Measurements from ENCODE around the gene RFC5. TPM values are rescaled to one million over a fixed set of nuclear protein-coding genes. Genes with fewer than 3 reads are reported as not detected.

Gene RFC5
- total RNA-seq, 1 experiment from 2014 or later, result 54.6 TPM

DNA sequence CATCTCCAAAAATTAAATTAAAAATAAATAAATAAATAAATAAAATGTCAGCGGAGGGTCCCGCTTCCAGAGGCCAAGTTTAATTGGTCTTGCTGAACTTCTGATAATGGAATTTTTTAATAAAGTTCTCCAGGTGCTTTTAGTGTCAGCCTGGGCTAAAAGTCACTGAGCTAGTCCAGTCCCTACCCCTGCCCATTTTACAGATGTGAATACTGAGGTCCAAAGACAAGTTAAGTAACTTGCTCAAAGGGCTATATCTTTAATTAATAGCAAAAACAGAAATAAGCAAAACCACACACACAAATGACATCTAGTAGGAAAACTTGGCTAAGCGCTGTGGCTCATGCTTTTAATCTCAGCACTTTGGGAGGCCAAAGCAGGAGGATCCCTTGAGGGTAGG lies 5.6 kb upstream of the RFC5 start:
- Mint-ChIP-seq H3K27me3 (ENCODE audit: unreplicated experiment) (no peaks in the 10 kb centered on the region), H3K9me3 (ENCODE audit: low read depth, unreplicated experiment) (no peaks in the 10 kb centered on the region), H3K4me3 (ENCODE audit: low read depth, unreplicated experiment) (no peak overlapping the region), H3K36me3 (ENCODE audit: insufficient read depth, unreplicated experiment) (peaks cover 6% of the 10 kb centered on the region), H3K4me1 (ENCODE audit: low read depth, unreplicated experiment) (peaks cover under 1% of the 10 kb centered on the region), H3K27ac (ENCODE audit: unreplicated experiment) (no peak overlapping the region)
- intact Hi-C loops (cut with micrococcal nuclease; ENCODE audit: unreplicated experiment), result no loop called here
- no TSS peak for BruUV-seq (replicated peaks)
- TF ChIP-seq, protein P1, sequence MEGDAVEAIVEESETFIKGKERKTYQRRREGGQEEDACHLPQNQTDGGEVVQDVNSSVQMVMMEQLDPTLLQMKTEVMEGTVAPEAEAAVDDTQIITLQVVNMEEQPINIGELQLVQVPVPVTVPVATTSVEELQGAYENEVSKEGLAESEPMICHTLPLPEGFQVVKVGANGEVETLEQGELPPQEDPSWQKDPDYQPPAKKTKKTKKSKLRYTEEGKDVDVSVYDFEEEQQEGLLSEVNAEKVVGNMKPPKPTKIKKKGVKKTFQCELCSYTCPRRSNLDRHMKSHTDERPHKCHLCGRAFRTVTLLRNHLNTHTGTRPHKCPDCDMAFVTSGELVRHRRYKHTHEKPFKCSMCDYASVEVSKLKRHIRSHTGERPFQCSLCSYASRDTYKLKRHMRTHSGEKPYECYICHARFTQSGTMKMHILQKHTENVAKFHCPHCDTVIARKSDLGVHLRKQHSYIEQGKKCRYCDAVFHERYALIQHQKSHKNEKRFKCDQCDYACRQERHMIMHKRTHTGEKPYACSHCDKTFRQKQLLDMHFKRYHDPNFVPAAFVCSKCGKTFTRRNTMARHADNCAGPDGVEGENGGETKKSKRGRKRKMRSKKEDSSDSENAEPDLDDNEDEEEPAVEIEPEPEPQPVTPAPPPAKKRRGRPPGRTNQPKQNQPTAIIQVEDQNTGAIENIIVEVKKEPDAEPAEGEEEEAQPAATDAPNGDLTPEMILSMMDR (IDR thresholded peaks at IDR 0.05; ENCODE audit: unreplicated experiment), result no peak
- no peak for DNase-seq
- CTCF ChIA-PET, result no interaction called here

DNA sequence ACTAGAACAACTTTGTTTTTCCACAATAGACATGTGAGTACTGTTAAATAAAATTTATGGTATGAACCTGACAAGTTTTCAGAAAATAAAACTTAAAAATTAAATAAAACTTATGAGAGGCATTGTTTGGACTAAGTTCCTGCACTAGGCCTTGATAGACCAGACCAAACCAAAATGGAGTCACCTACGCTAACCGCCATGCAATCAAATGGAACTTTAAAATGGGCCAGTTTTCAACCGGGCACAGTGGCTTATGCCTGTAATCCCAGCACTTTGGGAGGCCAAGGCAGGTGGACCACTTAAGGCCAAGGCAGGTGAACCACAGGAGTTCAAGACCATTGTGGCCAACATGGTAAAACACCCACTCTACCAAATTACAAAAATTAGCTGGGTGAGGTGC lies 5.1 kb upstream of the RFC5 start:
- Mint-ChIP-seq H3K36me3 (ENCODE audit: insufficient read depth, unreplicated experiment) (peaks cover 10% of the 10 kb centered on the region), H3K4me3 (ENCODE audit: low read depth, unreplicated experiment) (no peak overlapping the region), H3K4me1 (ENCODE audit: low read depth, unreplicated experiment) (peaks cover 5% of the 10 kb centered on the region), H3K9me3 (ENCODE audit: low read depth, unreplicated experiment) (no peaks in the 10 kb centered on the region), H3K27me3 (ENCODE audit: unreplicated experiment) (no peaks in the 10 kb centered on the region), H3K27ac (ENCODE audit: unreplicated experiment) (no peak overlapping the region)
- DNase-seq, result no peak
- no TSS peak for BruUV-seq (replicated peaks)
- CTCF ChIA-PET, result no interaction called here
- intact Hi-C loops (cut with micrococcal nuclease; ENCODE audit: unreplicated experiment), result no loop called here
- TF ChIP-seq, protein P1 (IDR thresholded peaks at IDR 0.05; ENCODE audit: unreplicated experiment), result no peak

DNA sequence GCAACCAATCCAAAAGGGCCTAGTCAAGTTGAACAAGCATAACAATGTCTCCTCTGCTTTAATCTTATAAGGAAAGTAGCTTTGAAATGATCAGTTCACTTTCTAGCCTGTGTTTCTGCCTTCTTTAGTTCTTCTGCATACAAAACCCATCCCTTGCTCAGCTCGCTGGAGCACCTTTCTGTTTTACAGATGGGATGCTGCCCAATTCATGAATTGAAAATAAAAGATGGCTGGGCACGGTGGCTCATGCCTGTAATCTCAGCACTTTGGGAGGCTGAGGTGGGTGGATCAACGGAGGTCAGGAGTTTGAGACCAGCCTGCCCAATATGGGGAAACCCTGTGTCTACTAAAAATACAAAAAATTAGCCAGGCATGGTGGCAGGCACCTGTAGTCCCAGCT lies 4.5 kb upstream of the RFC5 start:
- peaks cover 7% of the 10 kb centered on the region for H3K4me1 Mint-ChIP-seq (ENCODE audit: low read depth, unreplicated experiment)
- TF ChIP-seq, protein P1 (IDR thresholded peaks at IDR 0.05; ENCODE audit: unreplicated experiment), result no peak
- no peaks in the 10 kb centered on the region for H3K27me3 Mint-ChIP-seq (ENCODE audit: unreplicated experiment)
- H3K27ac Mint-ChIP-seq (ENCODE audit: unreplicated experiment), result no peak overlapping the region
- intact Hi-C loops (cut with micrococcal nuclease; ENCODE audit: unreplicated experiment), result no loop called here
- H3K9me3 Mint-ChIP-seq (ENCODE audit: low read depth, unreplicated experiment), result no peaks in the 10 kb centered on the region
- BruUV-seq (replicated peaks), result no TSS peak
- H3K36me3 Mint-ChIP-seq (ENCODE audit: insufficient read depth, unreplicated experiment), result peaks cover 16% of the 10 kb centered on the region
- H3K4me3 Mint-ChIP-seq (ENCODE audit: low read depth, unreplicated experiment), result no peak overlapping the region
- no peak for DNase-seq
- CTCF ChIA-PET, result no interaction called here

DNA sequence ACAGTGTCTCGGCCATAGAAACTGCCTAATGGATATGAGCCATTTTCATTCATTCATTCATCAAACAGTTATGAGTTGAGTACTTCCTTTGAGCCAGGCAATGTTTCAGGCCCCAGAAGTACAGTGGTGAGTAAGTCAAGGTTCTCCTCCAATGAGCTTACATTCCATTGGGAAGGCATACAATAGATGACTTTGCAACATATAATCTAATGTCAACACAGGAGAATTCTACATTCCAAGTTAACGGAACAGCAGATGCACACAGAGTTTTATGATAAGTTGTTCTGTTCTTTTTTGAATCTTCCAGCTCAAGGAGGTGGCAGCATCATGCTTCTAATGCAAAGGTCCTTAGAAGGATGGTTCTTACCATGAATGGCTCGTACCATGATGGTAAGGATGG lies 3.2 kb upstream of the RFC5 start:
- Mint-ChIP-seq H3K4me3 (ENCODE audit: low read depth, unreplicated experiment) (no peak overlapping the region), H3K4me1 (ENCODE audit: low read depth, unreplicated experiment) (peaks cover 16% of the 10 kb centered on the region), H3K36me3 (ENCODE audit: insufficient read depth, unreplicated experiment) (peaks cover 28% of the 10 kb centered on the region), H3K9me3 (ENCODE audit: low read depth, unreplicated experiment) (no peaks in the 10 kb centered on the region), H3K27me3 (ENCODE audit: unreplicated experiment) (no peaks in the 10 kb centered on the region), H3K27ac (ENCODE audit: unreplicated experiment) (no peak overlapping the region)
- DNase-seq, result no peak
- intact Hi-C loops (cut with micrococcal nuclease; ENCODE audit: unreplicated experiment), result no loop called here
- TF ChIP-seq, protein P1 (IDR thresholded peaks at IDR 0.05; ENCODE audit: unreplicated experiment), result no peak
- CTCF ChIA-PET, result no interaction called here
- BruUV-seq (replicated peaks), result no TSS peak

DNA sequence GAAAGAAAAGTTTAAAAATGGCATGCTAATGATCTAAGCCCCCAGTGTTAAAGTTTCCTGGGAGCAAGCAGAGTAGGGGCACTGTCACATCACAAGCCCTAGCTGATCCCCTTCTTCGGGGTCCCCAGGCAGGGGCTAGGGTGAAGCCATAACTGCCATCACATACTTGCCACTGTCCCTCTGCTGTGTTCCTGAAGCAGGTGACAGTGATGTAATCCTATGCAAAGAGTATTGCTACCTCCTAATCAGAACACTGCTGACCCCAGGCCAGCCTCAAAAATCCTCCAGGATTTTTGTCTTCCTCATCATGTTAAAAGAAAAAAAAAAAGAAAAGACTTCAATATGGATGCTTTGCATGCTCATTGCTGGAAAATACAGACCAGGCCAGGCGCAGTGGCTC lies 1.2 kb upstream of the RFC5 start:
- intact Hi-C loops (cut with micrococcal nuclease; ENCODE audit: unreplicated experiment), result no loop called here
- H3K4me3 Mint-ChIP-seq (ENCODE audit: low read depth, unreplicated experiment), result peak overlapping the region; percentile 88
- no peak for DNase-seq
- H3K27me3 Mint-ChIP-seq (ENCODE audit: unreplicated experiment), result no peaks in the 10 kb centered on the region
- CTCF ChIA-PET, result no interaction called here
- no TSS peak for BruUV-seq (replicated peaks)
- peak overlapping the region; percentile 39 for H3K27ac Mint-ChIP-seq (ENCODE audit: unreplicated experiment)
- TF ChIP-seq, protein P1 (IDR thresholded peaks at IDR 0.05; ENCODE audit: unreplicated experiment), result no peak
- peaks cover 34% of the 10 kb centered on the region for H3K36me3 Mint-ChIP-seq (ENCODE audit: insufficient read depth, unreplicated experiment)
- H3K4me1 Mint-ChIP-seq (ENCODE audit: low read depth, unreplicated experiment), result peaks cover 16% of the 10 kb centered on the region
- no peaks in the 10 kb centered on the region for H3K9me3 Mint-ChIP-seq (ENCODE audit: low read depth, unreplicated experiment)

All from Calu3 (cell line).